Uterus (tissue), 2 donors: ENCODE data around the gene IER3.
A peak's percentile ranks its signal among the peaks of the same experiment; 100 is the strongest.

Experiments
- POLR2A ChIP-seq, 2 donors: fragments of 450-650 bp; IDR thresholded peaks; one replicate each; pipeline ENCODE4 v1.6.1; 2016; ENCODE audit warnings: antibody characterized with exemption in 2 of 2, mild to moderate bottlenecking in 1 of 2, moderate library complexity in 1 of 2
- TF ChIP-seq, protein P1 (sequence below), 4 experiments: fragments of 200-600 bp in 2 of 4; fragments of 450-650 bp in 2 of 4; sonication (generic) in 2 of 4; IDR thresholded peaks; one replicate each; pipeline ENCODE4 v1.5.1; 2016 to 2019; ENCODE audit warnings: antibody characterized with exemption in 4 of 4, mild to moderate bottlenecking in 2 of 4, moderate library complexity in 1 of 4

GRCh38 chr6:30721198-30722024 is 22.9 kb downstream of the IER3 start:
- TF ChIP-seq, protein P1, sequence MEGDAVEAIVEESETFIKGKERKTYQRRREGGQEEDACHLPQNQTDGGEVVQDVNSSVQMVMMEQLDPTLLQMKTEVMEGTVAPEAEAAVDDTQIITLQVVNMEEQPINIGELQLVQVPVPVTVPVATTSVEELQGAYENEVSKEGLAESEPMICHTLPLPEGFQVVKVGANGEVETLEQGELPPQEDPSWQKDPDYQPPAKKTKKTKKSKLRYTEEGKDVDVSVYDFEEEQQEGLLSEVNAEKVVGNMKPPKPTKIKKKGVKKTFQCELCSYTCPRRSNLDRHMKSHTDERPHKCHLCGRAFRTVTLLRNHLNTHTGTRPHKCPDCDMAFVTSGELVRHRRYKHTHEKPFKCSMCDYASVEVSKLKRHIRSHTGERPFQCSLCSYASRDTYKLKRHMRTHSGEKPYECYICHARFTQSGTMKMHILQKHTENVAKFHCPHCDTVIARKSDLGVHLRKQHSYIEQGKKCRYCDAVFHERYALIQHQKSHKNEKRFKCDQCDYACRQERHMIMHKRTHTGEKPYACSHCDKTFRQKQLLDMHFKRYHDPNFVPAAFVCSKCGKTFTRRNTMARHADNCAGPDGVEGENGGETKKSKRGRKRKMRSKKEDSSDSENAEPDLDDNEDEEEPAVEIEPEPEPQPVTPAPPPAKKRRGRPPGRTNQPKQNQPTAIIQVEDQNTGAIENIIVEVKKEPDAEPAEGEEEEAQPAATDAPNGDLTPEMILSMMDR (IDR thresholded peaks at IDR 0.05) = peak; percentile 35 to 70 (median 64)
- peak; percentile 47 to 67 for TF ChIP-seq POLR2A (IDR thresholded peaks at IDR 0.05)
